Stimulated activated naive CD8-positive, alpha-beta T cell treated with anti-CD3 and anti-CD28 coated beads, Interleukin-15, Interleukin-2, amounts not matched to agents 100 ng/mL and 50 ng/mL, for 24 hours (primary cell): ENCODE results near the gene COX7B2.

Experiments used
- H3K27ac Mint-ChIP-seq: one replicate; pipeline ENCODE4 v1.8.0; 2021; ENCODE audit warnings: mild to moderate bottlenecking, mixed read lengths
- H3K27me3 Mint-ChIP-seq: one replicate; pipeline ENCODE4 v1.8.0; 2021; ENCODE audit warnings: mixed read lengths
- H3K36me3 Mint-ChIP-seq: one replicate; pipeline ENCODE4 v1.8.0; 2021; ENCODE audit warnings: low read depth, mixed read lengths
- H3K4me1 Mint-ChIP-seq: one replicate; pipeline ENCODE4 v1.8.0; 2021; ENCODE audit warnings: low read depth, mixed read lengths
- H3K4me3 Mint-ChIP-seq: one replicate; pipeline ENCODE4 v1.8.0; 2021; ENCODE audit warnings: mild to moderate bottlenecking, mixed read lengths
- H3K9me3 Mint-ChIP-seq: one replicate; pipeline ENCODE4 v1.8.0; 2021; ENCODE audit warnings: mixed read lengths

The COX7B2 gene

GRCh38 chr4:46930891-46931290, 21.8 kb upstream of the COX7B2 start:
- Mint-ChIP-seq H3K4me1 (no peaks in the 10 kb centered on the region), H3K27ac (no peak overlapping the region), H3K9me3 (no peaks in the 10 kb centered on the region), H3K4me3 (no peak overlapping the region), H3K36me3 (no peaks in the 10 kb centered on the region), H3K27me3 (no peaks in the 10 kb centered on the region)

GRCh38 chr4:46927201-46927600, 18.2 kb upstream of the COX7B2 start:
- Mint-ChIP-seq H3K27ac (no peak overlapping the region), H3K9me3 (no peaks in the 10 kb centered on the region), H3K4me3 (no peak overlapping the region), H3K36me3 (no peaks in the 10 kb centered on the region), H3K27me3 (no peaks in the 10 kb centered on the region), H3K4me1 (no peaks in the 10 kb centered on the region)

GRCh38 chr4:46924789-46925529, 15.9 kb upstream of the COX7B2 start:
- Mint-ChIP-seq H3K4me3 (no peak overlapping the region), H3K27ac (no peak overlapping the region), H3K9me3 (no peaks in the 10 kb centered on the region), H3K4me1 (no peaks in the 10 kb centered on the region), H3K36me3 (no peaks in the 10 kb centered on the region), H3K27me3 (no peaks in the 10 kb centered on the region)

GRCh38 chr4:46922205-46922604, 13.2 kb upstream of the COX7B2 start:
- Mint-ChIP-seq H3K27ac (no peak overlapping the region), H3K9me3 (no peaks in the 10 kb centered on the region), H3K4me1 (no peaks in the 10 kb centered on the region), H3K27me3 (no peaks in the 10 kb centered on the region), H3K36me3 (no peaks in the 10 kb centered on the region), H3K4me3 (no peak overlapping the region)

- H3K27ac Mint-ChIP-seq: no peak overlapping the region
- no peaks in the 10 kb centered on the region for H3K36me3 Mint-ChIP-seq
- H3K27me3 Mint-ChIP-seq: no peaks in the 10 kb centered on the region
- H3K9me3 Mint-ChIP-seq: peaks cover 7% of the 10 kb centered on the region
- H3K4me1 Mint-ChIP-seq: no peaks in the 10 kb centered on the region
- H3K4me3 Mint-ChIP-seq: no peak overlapping the region
These were observed 897 bp downstream of the COX7B2 start for GRCh38 chr4:46908148-46908547.

GRCh38 chr4:46900082-46900481, 9.0 kb downstream of the COX7B2 start:
- no peaks in the 10 kb centered on the region for H3K9me3 Mint-ChIP-seq
- no peaks in the 10 kb centered on the region for H3K4me1 Mint-ChIP-seq
- H3K27me3 Mint-ChIP-seq: no peaks in the 10 kb centered on the region
- H3K27ac Mint-ChIP-seq: no peak overlapping the region
- H3K4me3 Mint-ChIP-seq: no peak overlapping the region
- no peaks in the 10 kb centered on the region for H3K36me3 Mint-ChIP-seq

GRCh38 chr4:46894826-46895225, 14.2 kb downstream of the COX7B2 start:
- Mint-ChIP-seq H3K36me3 (no peaks in the 10 kb centered on the region), H3K27ac (no peak overlapping the region), H3K4me1 (no peaks in the 10 kb centered on the region), H3K4me3 (no peak overlapping the region), H3K9me3 (no peaks in the 10 kb centered on the region), H3K27me3 (no peaks in the 10 kb centered on the region)

- Mint-ChIP-seq H3K27ac (no peak overlapping the region), H3K4me3 (no peak overlapping the region), H3K36me3 (no peaks in the 10 kb centered on the region), H3K27me3 (no peaks in the 10 kb centered on the region), H3K9me3 (no peaks in the 10 kb centered on the region), H3K4me1 (no peaks in the 10 kb centered on the region)
These were observed 19.0 kb downstream of the COX7B2 start for GRCh38 chr4:46890056-46890455.

GRCh38 chr4:46889410-46889809, 19.6 kb downstream of the COX7B2 start:
- Mint-ChIP-seq H3K27me3 (no peaks in the 10 kb centered on the region), H3K36me3 (no peaks in the 10 kb centered on the region), H3K4me1 (no peaks in the 10 kb centered on the region), H3K9me3 (no peaks in the 10 kb centered on the region), H3K27ac (no peak overlapping the region), H3K4me3 (no peak overlapping the region)

- H3K4me3 Mint-ChIP-seq: no peak overlapping the region
- H3K27me3 Mint-ChIP-seq: no peaks in the 10 kb centered on the region
- no peaks in the 10 kb centered on the region for H3K36me3 Mint-ChIP-seq
- H3K4me1 Mint-ChIP-seq: no peaks in the 10 kb centered on the region
- no peak overlapping the region for H3K27ac Mint-ChIP-seq
- no peaks in the 10 kb centered on the region for H3K9me3 Mint-ChIP-seq
These were observed 22.3 kb downstream of the COX7B2 start for GRCh38 chr4:46886711-46887110.

GRCh38 chr4:46878641-46879040, 30.4 kb downstream of the COX7B2 start:
- Mint-ChIP-seq H3K36me3 (no peaks in the 10 kb centered on the region), H3K4me3 (no peak overlapping the region)

GRCh38 chr4:46874811-46875210, 34.2 kb downstream of the COX7B2 start:
- no peak overlapping the region for H3K27ac Mint-ChIP-seq
- H3K4me1 Mint-ChIP-seq: no peaks in the 10 kb centered on the region
- no peak overlapping the region for H3K4me3 Mint-ChIP-seq
- no peaks in the 10 kb centered on the region for H3K27me3 Mint-ChIP-seq
- H3K36me3 Mint-ChIP-seq: no peaks in the 10 kb centered on the region
- no peaks in the 10 kb centered on the region for H3K9me3 Mint-ChIP-seq

More at GRCh38 chr4:46878641-46879040, 30.4 kb downstream of the COX7B2 start:
- Mint-ChIP-seq H3K27ac (no peak overlapping the region), H3K9me3 (no peaks in the 10 kb centered on the region), H3K27me3 (no peaks in the 10 kb centered on the region), H3K4me1 (no peaks in the 10 kb centered on the region)

- Mint-ChIP-seq H3K4me3 (no peak overlapping the region), H3K27me3 (no peaks in the 10 kb centered on the region), H3K9me3 (peaks cover 3% of the 10 kb centered on the region), H3K4me1 (no peaks in the 10 kb centered on the region), H3K27ac (no peak overlapping the region), H3K36me3 (no peaks in the 10 kb centered on the region)
These were observed 38.6 kb downstream of the COX7B2 start for GRCh38 chr4:46870411-46870810.

GRCh38 chr4:46856333-46856732, 52.7 kb downstream of the COX7B2 start:
- no peak overlapping the region for H3K27ac Mint-ChIP-seq
- H3K9me3 Mint-ChIP-seq: no peaks in the 10 kb centered on the region
- no peaks in the 10 kb centered on the region for H3K36me3 Mint-ChIP-seq
- peaks cover 7% of the 10 kb centered on the region for H3K27me3 Mint-ChIP-seq
- no peak overlapping the region for H3K4me3 Mint-ChIP-seq
- no peaks in the 10 kb centered on the region for H3K4me1 Mint-ChIP-seq

- no peaks in the 10 kb centered on the region for H3K36me3 Mint-ChIP-seq
- H3K4me3 Mint-ChIP-seq: no peak overlapping the region
- no peaks in the 10 kb centered on the region for H3K9me3 Mint-ChIP-seq
- H3K4me1 Mint-ChIP-seq: no peaks in the 10 kb centered on the region
- H3K27me3 Mint-ChIP-seq: peaks cover 7% of the 10 kb centered on the region
- H3K27ac Mint-ChIP-seq: no peak overlapping the region
These were observed 56.2 kb downstream of the COX7B2 start for GRCh38 chr4:46852800-46853199.

GRCh38 chr4:46850026-46850425, 59.0 kb downstream of the COX7B2 start:
- Mint-ChIP-seq H3K4me1 (no peaks in the 10 kb centered on the region), H3K27ac (no peak overlapping the region), H3K4me3 (no peak overlapping the region), H3K27me3 (peaks cover 7% of the 10 kb centered on the region), H3K36me3 (no peaks in the 10 kb centered on the region), H3K9me3 (no peaks in the 10 kb centered on the region)
